ENCODE data around the gene BCL11A.
A peak's percentile ranks its signal among the peaks of the same experiment; 100 is the strongest.

DNA sequence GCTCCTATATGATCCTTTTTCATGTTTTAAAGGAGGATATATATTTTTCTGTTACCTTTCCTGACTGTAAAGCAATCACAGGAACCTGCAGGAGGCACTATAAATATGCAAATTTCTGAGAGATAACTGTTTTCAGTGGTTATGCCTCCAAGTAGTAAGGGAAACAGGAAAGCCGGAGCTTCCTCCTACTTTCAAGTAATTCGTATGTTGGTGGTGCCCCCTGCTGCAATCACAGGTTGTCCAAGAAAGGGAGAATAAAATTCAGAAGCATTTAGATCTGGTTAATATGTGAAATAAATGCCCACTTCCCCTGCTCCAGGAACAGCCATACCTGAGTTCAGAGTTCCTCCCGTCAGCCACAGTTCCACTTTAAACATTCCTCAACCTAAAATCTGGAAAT is 12.0 kb upstream of the BCL11A start:
- TF ChIP-seq CTCF (IDR thresholded peaks at IDR 0.05; ENCODE audit: low read depth, low read length, poor library complexity, severe bottlenecking) (peak; percentile 72), EZH2phosphoT487 (IDR thresholded peaks at IDR 0.05; ENCODE audit: borderline replicate concordance, low read length) (no peak)

All from DOHH2 (cell line).